HEK293T (cell line): Measurements from ENCODE around the gene STIP1.

ENCODE experiments used
- CTCF ChIA-PET: fragments of 350-600 bp; formaldehyde crosslinking; extraction: SDS; loops from one replicate; lab custom pipeline; 2021; ENCODE audit warnings: antibody characterized with exemption, inconsistent platforms; lab: Yijun Ruan, JAX
- POLR2A ChIA-PET: fragments of 350-600 bp; formaldehyde crosslinking; extraction: SDS; loops from one replicate; lab custom pipeline; 2020; ENCODE audit warnings: antibody characterized with exemption, inconsistent platforms; lab: Yijun Ruan, JAX
- DNase-seq: peaks from one replicate; pipeline ENCODE4 v3.0.0; 2012; ENCODE audit warnings: mixed read lengths; ENCODE audit errors: extremely low spot score
- ARNT ChIP-seq: fragments of 450-650 bp; IDR thresholded peaks from 2 replicates; pipeline ENCODE4 v1.6.1; 2017; ENCODE audit warnings: mild to moderate bottlenecking
- BHLHE40 ChIP-seq: fragments of 450-650 bp; IDR thresholded peaks from 2 replicates; pipeline ENCODE4 v1.6.1; 2016; ENCODE audit warnings: mild to moderate bottlenecking, moderate library complexity, borderline replicate concordance
- CTBP1 ChIP-seq: fragments of 450-650 bp; IDR thresholded peaks from 2 replicates; pipeline ENCODE4 v1.6.1; 2016; ENCODE audit warnings: borderline replicate concordance
- ELF4 ChIP-seq: fragments of 450-650 bp; IDR thresholded peaks from 2 replicates; pipeline ENCODE4 v1.6.1; 2017; ENCODE audit warnings: antibody characterized with exemption
- FOXA1 ChIP-seq: fragments of 450-650 bp; IDR thresholded peaks from 2 replicates; pipeline ENCODE4 v1.6.1; 2016; ENCODE audit warnings: mild to moderate bottlenecking
- FOXK2 ChIP-seq: fragments of 450-650 bp; IDR thresholded peaks from 2 replicates; pipeline ENCODE4 v1.6.1; 2016; ENCODE audit warnings: mild to moderate bottlenecking
- FOXM1 ChIP-seq: fragments of 450-650 bp; IDR thresholded peaks from 2 replicates; pipeline ENCODE4 v1.6.1; 2017; ENCODE audit warnings: mild to moderate bottlenecking, borderline replicate concordance
- HDGF ChIP-seq: fragments of 450-650 bp; IDR thresholded peaks from 2 replicates; pipeline ENCODE4 v1.6.1; 2017; ENCODE audit warnings: antibody characterized with exemption, borderline replicate concordance
- L3MBTL2 ChIP-seq: fragments of 450-650 bp; conservative IDR thresholded peaks from 2 replicates; pipeline ENCODE4 v1.6.1; 2016; ENCODE audit warnings: mild to moderate bottlenecking
- LEF1 ChIP-seq: fragments of 450-650 bp; IDR thresholded peaks from 2 replicates; pipeline ENCODE4 v1.6.1; 2017; ENCODE audit warnings: mild to moderate bottlenecking, borderline replicate concordance
- NFRKB ChIP-seq: fragments of 450-650 bp; IDR thresholded peaks from 2 replicates; pipeline ENCODE4 v1.6.1; 2016; ENCODE audit warnings: mild to moderate bottlenecking, moderate library complexity
- PKNOX1 ChIP-seq: fragments of 450-650 bp; IDR thresholded peaks from 2 replicates; pipeline ENCODE4 v1.6.1; 2016
- SP1 ChIP-seq: fragments of 450-650 bp; IDR thresholded peaks from 2 replicates; pipeline ENCODE4 v1.6.1; 2017
- SUZ12 ChIP-seq: fragments of 450-650 bp; IDR thresholded peaks from 2 replicates; pipeline ENCODE4 v1.6.1; 2016; ENCODE audit warnings: mild to moderate bottlenecking
- TARDBP ChIP-seq: fragments of 450-650 bp; IDR thresholded peaks from 2 replicates; pipeline ENCODE4 v1.6.1; 2016
- ZNF384 ChIP-seq: fragments of 450-650 bp; IDR thresholded peaks from 2 replicates; pipeline ENCODE4 v1.6.1; 2016

The STIP1 gene

GRCh38 chr11:64165842-64166635, 19.9 kb upstream of the STIP1 start, which contains the start of gene MACROD1:
Gene MACROD1, minus strand, starts transcription at chr11:64166113. Its CDS starts 119 bp downstream, at chr11:64165994.
- POLR2A ChIA-PET: interaction anchor here (0.7 to 4.2 kb wide), 6 partner anchors 10 to 154 kb away, joined by 3 to 27 read pairs (median 4); partner anchors contain the start of genes PRDX5, STIP1 and TRMT112

DNA sequence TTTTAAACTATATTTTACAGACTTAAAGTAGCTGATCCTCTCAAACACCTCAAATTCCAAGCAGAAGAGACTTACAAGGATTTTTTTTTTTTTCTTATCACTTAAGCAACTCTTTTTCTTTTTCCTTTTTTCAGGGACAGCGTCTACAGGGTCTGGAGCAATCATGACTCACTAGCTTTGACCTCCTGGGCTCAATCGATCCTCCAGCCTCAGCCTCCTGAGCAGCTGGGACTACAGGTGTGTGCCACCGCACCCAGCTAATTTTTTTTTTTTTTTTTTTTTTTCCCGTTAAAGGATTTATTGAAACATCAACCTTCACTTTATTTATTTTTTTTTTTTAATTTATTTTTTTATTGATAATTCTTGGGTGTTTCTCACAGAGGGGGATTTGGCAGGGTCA, 15.6 kb upstream of the STIP1 start:
- POLR2A ChIA-PET: interaction anchor here (0.9 to 2.3 kb wide), 4 partner anchors 8 to 16 kb away, joined by 3 to 9 read pairs (median 4); partner anchors contain the start of gene STIP1

More at GRCh38 chr11:64165842-64166635, 19.9 kb upstream of the STIP1 start, which contains the start of gene MACROD1:
- TF ChIP-seq TARDBP (peak; percentile 79), NFRKB (no peak), ZNF384 (no peak)
- CTCF ChIA-PET: no interaction called here
- peak; percentile 85 for DNase-seq

DNA sequence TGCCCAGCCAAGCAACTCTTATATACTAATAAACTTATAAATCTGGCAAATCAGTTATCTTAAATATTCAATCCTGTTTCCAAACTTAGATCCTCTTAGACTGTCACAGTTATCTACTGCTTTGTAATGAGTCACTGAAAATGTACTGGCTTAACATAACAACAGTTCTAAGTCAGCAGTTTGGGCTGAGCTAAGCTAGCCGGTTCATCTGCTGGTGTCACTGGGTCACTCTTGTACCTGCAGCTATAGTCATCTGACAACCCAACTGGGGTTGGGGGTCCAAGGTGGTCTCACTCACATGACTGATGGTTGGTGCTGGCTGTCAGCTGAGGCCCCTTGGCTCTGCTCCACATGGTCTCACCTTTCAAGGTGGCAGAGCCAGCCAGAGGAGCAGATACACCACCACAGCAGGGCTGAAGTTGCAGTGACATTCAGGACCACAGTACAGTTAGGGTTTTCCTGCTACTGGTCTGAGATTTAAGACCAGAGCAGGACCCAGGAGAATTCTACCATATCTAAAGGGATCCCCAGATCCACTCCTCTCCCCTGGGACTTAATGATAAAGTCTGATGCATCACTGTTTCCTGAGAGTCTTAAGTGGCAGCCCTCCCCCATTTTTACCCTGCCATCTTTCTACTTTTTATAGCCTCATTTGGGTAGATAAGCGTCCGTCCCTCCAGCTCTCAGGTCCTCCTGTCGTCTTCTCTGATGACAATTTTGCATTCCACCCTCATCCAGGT, 12.2 kb upstream of the STIP1 start:
- DNase-seq: no peak
- ChIA-PET POLR2A (interaction anchor here (0.6 to 1.0 kb wide), 2 partner anchors 11 to 36 kb away, joined by 3 to 4 read pairs; no protein-coding TSS in a partner anchor), CTCF (interaction anchor here (0.6 kb wide), 1 partner anchor 139 kb away, joined by 3 read pairs; no protein-coding TSS in a partner anchor)
- TF ChIP-seq L3MBTL2 (no peak), ZNF384 (no peak), FOXA1 (no peak), SUZ12 (no peak), BHLHE40 (no peak), HDGF (no peak), PKNOX1 (no peak), SP1 (no peak)

More for the DNA sequence above, 15.6 kb upstream of the STIP1 start:
- DNase-seq: no peak
- TF ChIP-seq FOXM1 (no peak), ZNF384 (peak; percentile 65; the same call in 1 of the 2 replicates)
- CTCF ChIA-PET: interaction anchor here (0.9 kb wide), 1 partner anchor 403 kb away, joined by 3 read pairs; no protein-coding TSS in a partner anchor

DNA sequence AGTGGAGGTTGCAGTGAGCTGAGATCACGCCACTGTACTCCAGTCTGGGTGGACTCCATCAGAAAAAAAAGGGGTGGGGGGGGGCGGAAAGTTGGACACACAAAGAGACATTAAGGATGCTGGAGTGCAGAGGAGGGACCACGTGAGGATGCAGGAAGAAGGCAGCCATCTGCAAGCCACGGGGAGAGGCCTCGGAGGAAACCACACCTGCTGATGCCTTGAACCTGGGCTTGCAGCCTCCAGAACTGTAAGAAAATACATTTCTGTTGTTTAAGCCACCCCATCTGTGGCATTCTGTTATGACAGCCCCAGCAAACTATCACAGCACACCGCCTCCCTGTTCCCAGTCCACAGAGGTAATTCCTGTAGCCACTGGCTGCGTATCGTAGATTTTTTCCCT, 9.2 kb upstream of the STIP1 start:
- ChIA-PET POLR2A (interaction anchor here (1.8 kb wide), 1 partner anchor 11 kb away, joined by 4 read pairs; the partner anchor contains the start of gene MACROD1), CTCF (no interaction called here)
- DNase-seq: no peak
- TF ChIP-seq LEF1 (no peak), ARNT (no peak), L3MBTL2 (no peak), PKNOX1 (no peak), TARDBP (no peak), FOXM1 (no peak), FOXK2 (no peak), SUZ12 (no peak), CTBP1 (no peak), NFRKB (no peak), SP1 (no peak), FOXA1 (no peak), ELF4 (no peak), BHLHE40 (no peak)

DNA sequence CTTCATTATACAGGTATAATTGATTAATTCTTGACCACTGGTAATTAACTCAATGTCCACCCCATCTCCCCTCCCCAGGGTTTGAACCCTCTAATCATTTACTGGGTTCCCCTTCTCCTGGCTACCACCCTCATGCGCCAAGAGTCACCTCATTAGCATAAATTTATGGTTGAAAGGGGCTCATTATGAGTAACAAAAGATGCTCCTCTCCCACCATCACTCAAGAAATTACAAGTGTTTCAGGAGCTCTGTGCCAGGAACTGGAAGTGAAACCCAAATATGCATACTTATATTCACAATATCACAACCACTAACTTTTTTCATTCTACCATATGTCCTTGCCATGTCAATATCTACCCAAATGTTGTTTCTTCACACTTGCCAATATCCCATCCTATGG, 7.8 kb upstream of the STIP1 start:
- ChIA-PET CTCF (no interaction called here), POLR2A (interaction anchor here (0.9 kb wide), 1 partner anchor 8 kb away, joined by 3 read pairs; no protein-coding TSS in a partner anchor)
- DNase-seq: no peak
- TF ChIP-seq LEF1: no peak
- TF ChIP-seq CTBP1: no peak
- TF ChIP-seq ELF4: no peak
- no peak for TF ChIP-seq NFRKB
- TF ChIP-seq L3MBTL2: no peak
- TF ChIP-seq PKNOX1: no peak
- no peak for TF ChIP-seq TARDBP
- TF ChIP-seq FOXA1: no peak
- no peak for TF ChIP-seq ARNT
- no peak for TF ChIP-seq HDGF
